Liver (tissue), 3 donors: ENCODE data around the gene FER1L5.

Experiments
- GABPA ChIP-seq, 2 donors: IDR thresholded peaks in 1 of 2; conservative IDR thresholded peaks in 1 of 2; 2 replicates each; pipeline ENCODE4 v1.6.1; 2016; ENCODE audit warnings: antibody characterized with exemption in 2 of 2, mild to moderate bottlenecking in 1 of 2, moderate library complexity in 1 of 2
- HNF4A ChIP-seq, 2 donors: conservative IDR thresholded peaks; 2 replicates each; pipeline ENCODE4 v1.6.1; 2016; ENCODE audit warnings: antibody characterized with exemption in 2 of 2, mild to moderate bottlenecking in 2 of 2
- JUND ChIP-seq, 2 donors: IDR thresholded peaks; 2 replicates each; pipeline ENCODE4 v1.6.1; 2016; ENCODE audit warnings: antibody characterized with exemption in 2 of 2
- MAX ChIP-seq: IDR thresholded peaks from 2 replicates; pipeline ENCODE4 v1.6.1; 2016; ENCODE audit warnings: antibody characterized with exemption
- NR2F2 ChIP-seq: IDR thresholded peaks from 2 replicates; pipeline ENCODE4 v1.6.1; 2016; ENCODE audit warnings: antibody characterized with exemption
- RAD21 ChIP-seq, 2 donors: IDR thresholded peaks; 2 replicates each; pipeline ENCODE4 v1.6.1; 2016; ENCODE audit warnings: antibody characterized with exemption in 2 of 2, mild to moderate bottlenecking in 2 of 2
- TAF1 ChIP-seq: conservative IDR thresholded peaks from 2 replicates; pipeline ENCODE4 v1.6.1; 2016; ENCODE audit warnings: antibody characterized with exemption, mild to moderate bottlenecking
- YY1 ChIP-seq: IDR thresholded peaks from 2 replicates; pipeline ENCODE4 v1.6.1; 2016; ENCODE audit warnings: antibody characterized with exemption, mild to moderate bottlenecking
- TF ChIP-seq, protein P1 (sequence below): fragments of 150-350 bp; IDR thresholded peaks from 2 replicates; pipeline ENCODE4 v1.5.1; 2017; ENCODE audit warnings: improper control_type of control experiment, low read depth, low read length; ENCODE audit not compliant: missing input control
- TF ChIP-seq, protein P2 (sequence below): IDR thresholded peaks from 2 replicates; pipeline ENCODE4 v1.6.1; 2016; ENCODE audit warnings: antibody characterized with exemption, mild to moderate bottlenecking
- donor health status: healthy.
- donor health status: healthy.

- TF ChIP-seq TAF1 (no peak), YY1 (no peak), GABPA (IDR thresholded peaks at IDR 0.05 in 1 of 2, conservative IDR thresholded peaks at IDR 0.05 in 1 of 2) (no peak), MAX (no peak), RAD21 (IDR thresholded peaks at IDR 0.05) (no peak), HNF4A (conservative IDR thresholded peaks at IDR 0.05) (peak in 1 of 2 donors; percentile 4), NR2F2 (no peak), JUND (IDR thresholded peaks at IDR 0.05) (no peak)
- TF ChIP-seq, protein P1, sequence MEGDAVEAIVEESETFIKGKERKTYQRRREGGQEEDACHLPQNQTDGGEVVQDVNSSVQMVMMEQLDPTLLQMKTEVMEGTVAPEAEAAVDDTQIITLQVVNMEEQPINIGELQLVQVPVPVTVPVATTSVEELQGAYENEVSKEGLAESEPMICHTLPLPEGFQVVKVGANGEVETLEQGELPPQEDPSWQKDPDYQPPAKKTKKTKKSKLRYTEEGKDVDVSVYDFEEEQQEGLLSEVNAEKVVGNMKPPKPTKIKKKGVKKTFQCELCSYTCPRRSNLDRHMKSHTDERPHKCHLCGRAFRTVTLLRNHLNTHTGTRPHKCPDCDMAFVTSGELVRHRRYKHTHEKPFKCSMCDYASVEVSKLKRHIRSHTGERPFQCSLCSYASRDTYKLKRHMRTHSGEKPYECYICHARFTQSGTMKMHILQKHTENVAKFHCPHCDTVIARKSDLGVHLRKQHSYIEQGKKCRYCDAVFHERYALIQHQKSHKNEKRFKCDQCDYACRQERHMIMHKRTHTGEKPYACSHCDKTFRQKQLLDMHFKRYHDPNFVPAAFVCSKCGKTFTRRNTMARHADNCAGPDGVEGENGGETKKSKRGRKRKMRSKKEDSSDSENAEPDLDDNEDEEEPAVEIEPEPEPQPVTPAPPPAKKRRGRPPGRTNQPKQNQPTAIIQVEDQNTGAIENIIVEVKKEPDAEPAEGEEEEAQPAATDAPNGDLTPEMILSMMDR = no peak
- TF ChIP-seq, protein P2, sequence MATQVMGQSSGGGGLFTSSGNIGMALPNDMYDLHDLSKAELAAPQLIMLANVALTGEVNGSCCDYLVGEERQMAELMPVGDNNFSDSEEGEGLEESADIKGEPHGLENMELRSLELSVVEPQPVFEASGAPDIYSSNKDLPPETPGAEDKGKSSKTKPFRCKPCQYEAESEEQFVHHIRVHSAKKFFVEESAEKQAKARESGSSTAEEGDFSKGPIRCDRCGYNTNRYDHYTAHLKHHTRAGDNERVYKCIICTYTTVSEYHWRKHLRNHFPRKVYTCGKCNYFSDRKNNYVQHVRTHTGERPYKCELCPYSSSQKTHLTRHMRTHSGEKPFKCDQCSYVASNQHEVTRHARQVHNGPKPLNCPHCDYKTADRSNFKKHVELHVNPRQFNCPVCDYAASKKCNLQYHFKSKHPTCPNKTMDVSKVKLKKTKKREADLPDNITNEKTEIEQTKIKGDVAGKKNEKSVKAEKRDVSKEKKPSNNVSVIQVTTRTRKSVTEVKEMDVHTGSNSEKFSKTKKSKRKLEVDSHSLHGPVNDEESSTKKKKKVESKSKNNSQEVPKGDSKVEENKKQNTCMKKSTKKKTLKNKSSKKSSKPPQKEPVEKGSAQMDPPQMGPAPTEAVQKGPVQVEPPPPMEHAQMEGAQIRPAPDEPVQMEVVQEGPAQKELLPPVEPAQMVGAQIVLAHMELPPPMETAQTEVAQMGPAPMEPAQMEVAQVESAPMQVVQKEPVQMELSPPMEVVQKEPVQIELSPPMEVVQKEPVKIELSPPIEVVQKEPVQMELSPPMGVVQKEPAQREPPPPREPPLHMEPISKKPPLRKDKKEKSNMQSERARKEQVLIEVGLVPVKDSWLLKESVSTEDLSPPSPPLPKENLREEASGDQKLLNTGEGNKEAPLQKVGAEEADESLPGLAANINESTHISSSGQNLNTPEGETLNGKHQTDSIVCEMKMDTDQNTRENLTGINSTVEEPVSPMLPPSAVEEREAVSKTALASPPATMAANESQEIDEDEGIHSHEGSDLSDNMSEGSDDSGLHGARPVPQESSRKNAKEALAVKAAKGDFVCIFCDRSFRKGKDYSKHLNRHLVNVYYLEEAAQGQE = no peak
These were observed 22.6 kb downstream of the FER1L5 start for GRCh38 chr2:96665083-96665569.
